ENCODE measurements around the gene HTT.

DNA sequence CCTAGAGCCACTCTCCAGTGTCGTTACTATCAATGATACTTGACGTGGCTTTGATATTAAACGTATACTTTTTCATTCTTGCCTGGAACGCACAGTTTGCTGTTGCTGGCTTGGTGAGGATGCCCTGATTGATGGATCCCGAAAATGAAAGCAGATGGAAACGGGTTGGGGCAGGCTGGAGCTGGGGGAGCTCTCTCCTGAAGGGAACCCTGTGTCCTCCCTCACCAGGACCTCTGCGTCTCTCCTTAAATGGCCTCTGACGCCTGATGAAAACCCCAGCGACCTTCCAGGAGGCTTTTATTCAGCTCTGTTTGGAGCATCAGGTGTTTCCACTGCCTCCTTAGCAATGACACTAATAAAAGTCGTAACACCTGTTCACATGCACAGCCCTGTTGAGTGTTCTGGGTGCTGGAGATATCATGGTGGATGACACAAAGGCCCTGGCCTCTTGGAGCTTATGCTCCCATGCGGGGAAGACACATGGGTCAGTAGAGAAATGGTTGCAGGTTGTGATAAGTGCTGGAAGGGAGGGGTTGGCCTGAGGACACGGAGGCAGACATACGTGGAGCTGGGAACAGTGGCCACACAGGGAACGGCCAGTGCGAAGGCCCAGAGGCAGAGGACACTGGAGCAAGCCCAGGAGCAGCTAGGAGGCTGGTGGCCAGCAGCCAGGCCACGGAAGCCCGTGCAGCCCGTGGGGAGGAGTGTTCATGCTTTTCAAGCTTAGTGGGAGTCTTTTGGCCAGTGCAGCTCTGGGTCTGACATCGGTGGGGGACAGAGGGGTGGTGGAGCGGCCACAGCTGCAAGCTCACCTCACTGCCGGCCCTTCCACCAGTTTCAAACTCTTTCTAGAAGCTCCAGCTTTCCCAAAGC, 182.0 kb downstream of the HTT start:
- TF ChIP-seq, protein P1, sequence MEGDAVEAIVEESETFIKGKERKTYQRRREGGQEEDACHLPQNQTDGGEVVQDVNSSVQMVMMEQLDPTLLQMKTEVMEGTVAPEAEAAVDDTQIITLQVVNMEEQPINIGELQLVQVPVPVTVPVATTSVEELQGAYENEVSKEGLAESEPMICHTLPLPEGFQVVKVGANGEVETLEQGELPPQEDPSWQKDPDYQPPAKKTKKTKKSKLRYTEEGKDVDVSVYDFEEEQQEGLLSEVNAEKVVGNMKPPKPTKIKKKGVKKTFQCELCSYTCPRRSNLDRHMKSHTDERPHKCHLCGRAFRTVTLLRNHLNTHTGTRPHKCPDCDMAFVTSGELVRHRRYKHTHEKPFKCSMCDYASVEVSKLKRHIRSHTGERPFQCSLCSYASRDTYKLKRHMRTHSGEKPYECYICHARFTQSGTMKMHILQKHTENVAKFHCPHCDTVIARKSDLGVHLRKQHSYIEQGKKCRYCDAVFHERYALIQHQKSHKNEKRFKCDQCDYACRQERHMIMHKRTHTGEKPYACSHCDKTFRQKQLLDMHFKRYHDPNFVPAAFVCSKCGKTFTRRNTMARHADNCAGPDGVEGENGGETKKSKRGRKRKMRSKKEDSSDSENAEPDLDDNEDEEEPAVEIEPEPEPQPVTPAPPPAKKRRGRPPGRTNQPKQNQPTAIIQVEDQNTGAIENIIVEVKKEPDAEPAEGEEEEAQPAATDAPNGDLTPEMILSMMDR (IDR thresholded peaks at IDR 0.05) = no peak
- TF ChIP-seq POLR2AphosphoS5 (IDR thresholded peaks at IDR 0.05) (no peak), POLR2A (IDR thresholded peaks at IDR 0.05) (no peak), EP300 (IDR thresholded peaks at IDR 0.05) (no peak)
